SH-SY5Y (cell line): ENCODE data around the gene OGFOD2.

Experiments
- GATA2 ChIP-seq: IDR thresholded peaks from 2 replicates; pipeline ENCODE4 v1.6.1; 2011; ENCODE audit warnings: mild to moderate bottlenecking, low read depth, low read length
- GATA3 ChIP-seq: IDR thresholded peaks from 2 replicates; pipeline ENCODE4 v1.6.1; 2011; ENCODE audit warnings: low read depth, mild to moderate bottlenecking, low read length, moderate library complexity

DNA sequence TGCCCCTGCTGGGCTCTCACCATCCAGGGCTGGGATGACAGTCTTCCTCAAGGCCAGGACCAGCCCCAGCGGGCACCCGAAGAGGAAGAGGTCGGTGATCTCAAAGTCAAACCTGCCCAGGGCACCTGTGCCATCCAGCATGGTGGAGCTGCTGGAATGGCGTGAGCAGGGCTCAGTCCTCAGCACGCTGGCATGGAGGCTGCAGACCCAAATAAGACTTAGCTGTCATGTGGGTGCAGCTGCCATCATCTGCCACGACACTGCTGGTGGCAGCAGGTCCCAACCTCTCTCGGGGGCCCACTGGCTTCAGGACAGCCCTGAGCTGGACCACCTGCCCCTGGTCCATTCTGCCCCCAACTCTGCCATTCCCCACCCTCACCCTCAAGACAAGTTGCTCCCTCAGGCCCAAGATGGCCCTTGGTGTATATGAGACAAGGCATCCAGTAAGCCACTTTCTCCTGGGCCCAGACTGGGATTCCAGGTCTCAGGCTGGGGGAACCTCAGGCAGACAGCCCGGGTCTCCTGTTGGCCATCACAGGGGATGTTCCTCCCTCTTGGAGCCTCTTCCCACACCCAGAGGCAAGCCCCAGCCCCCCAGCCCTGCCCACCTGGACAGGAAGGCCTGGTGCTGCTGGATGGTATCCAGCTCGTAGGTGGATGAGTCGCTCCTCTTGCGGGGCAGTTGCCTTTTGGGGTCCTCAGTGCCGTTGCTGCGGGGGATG lies 19.9 kb downstream of the OGFOD2 start:
- TF ChIP-seq GATA2 (no peak), GATA3 (no peak)
